Fibroblast of lung (primary cell): ENCODE data around the gene METTL25B.

Source experiments
- CTCF ChIP-seq, 2 donors: IDR thresholded peaks in 1 of 2; conservative IDR thresholded peaks in 1 of 2; 1 replicate in 1 of 2; 2 replicates in 1 of 2; pipeline ENCODE4 v1.5.1; 2011 to 2012; ENCODE audit warnings: low read length in 2 of 2, control low read depth in 1 of 2, inconsistent platforms in 1 of 2, low read depth in 1 of 2, mild to moderate bottlenecking in 1 of 2
- EZH2 ChIP-seq: IDR thresholded peaks from 2 replicates; pipeline ENCODE4 v1.5.1; 2012; ENCODE audit warnings: low read length, control low read depth, mild to moderate bottlenecking; ENCODE audit errors: missing control alignments

- TF ChIP-seq CTCF (conservative IDR thresholded peaks at IDR 0.05 in 1 of 2, IDR thresholded peaks at IDR 0.05 in 1 of 2; ENCODE audit: low read depth in 1 of 2, low read length in 2 of 2) (peak; percentile 66 to 74), EZH2 (no peak)
Observed at GRCh38 chr1:156705918-156706656, 22.2 kb upstream of the METTL25B start.
